ENCODE data around the gene XPO1.
"Not testable (repeated sequence)": the region's sequence is repeated elsewhere in the genome, so short reads cannot be mapped to it uniquely, and the experiment has no call there.

XPO1 gene, protein sequence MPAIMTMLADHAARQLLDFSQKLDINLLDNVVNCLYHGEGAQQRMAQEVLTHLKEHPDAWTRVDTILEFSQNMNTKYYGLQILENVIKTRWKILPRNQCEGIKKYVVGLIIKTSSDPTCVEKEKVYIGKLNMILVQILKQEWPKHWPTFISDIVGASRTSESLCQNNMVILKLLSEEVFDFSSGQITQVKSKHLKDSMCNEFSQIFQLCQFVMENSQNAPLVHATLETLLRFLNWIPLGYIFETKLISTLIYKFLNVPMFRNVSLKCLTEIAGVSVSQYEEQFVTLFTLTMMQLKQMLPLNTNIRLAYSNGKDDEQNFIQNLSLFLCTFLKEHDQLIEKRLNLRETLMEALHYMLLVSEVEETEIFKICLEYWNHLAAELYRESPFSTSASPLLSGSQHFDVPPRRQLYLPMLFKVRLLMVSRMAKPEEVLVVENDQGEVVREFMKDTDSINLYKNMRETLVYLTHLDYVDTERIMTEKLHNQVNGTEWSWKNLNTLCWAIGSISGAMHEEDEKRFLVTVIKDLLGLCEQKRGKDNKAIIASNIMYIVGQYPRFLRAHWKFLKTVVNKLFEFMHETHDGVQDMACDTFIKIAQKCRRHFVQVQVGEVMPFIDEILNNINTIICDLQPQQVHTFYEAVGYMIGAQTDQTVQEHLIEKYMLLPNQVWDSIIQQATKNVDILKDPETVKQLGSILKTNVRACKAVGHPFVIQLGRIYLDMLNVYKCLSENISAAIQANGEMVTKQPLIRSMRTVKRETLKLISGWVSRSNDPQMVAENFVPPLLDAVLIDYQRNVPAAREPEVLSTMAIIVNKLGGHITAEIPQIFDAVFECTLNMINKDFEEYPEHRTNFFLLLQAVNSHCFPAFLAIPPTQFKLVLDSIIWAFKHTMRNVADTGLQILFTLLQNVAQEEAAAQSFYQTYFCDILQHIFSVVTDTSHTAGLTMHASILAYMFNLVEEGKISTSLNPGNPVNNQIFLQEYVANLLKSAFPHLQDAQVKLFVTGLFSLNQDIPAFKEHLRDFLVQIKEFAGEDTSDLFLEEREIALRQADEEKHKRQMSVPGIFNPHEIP (N-terminal part only)

DNA sequence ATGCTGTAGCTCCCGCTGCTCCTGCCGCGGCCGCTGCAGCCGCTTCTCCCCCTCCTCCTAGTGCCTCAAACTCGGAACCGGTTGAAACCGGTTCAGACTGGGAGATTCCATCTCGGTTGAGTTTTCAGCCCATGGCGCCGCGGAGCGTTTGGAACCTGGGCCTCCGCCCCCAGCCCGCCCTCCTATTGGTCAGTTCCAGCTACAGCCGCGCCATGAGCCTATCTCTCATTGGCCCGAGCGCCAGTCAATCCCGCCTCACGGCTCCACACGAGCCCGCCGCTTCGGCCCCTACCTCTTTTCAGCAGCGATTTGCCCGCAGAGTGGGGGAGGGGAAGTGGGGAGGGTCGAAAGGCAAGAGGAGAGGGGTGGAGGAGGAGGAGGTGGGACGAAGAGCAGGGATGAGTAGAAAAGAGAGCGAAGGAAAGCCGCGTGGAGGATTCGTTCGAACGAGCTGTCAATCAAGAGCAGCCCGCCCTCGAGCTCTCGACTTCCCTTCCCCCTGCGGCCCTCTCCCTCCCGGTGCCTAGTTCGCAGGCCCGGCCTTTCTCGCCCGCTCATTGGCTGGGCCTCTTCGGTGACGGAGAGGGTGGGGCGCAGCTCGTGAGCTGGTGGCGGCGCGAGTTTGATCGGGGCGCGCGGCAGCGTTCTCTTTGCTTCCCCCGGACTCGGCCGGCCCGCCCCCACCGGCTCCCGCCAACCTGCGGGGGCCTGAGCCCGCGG, at the start of gene XPO1:
Gene XPO1 (minus strand): TSS at position 157 of the 720 bp plus-strand sequence. CDS start 4,459 bp downstream, outside the sequence.
- peak; percentile 97 for DNase-seq (ENCODE audit: low read depth, low spot score)

DNA sequence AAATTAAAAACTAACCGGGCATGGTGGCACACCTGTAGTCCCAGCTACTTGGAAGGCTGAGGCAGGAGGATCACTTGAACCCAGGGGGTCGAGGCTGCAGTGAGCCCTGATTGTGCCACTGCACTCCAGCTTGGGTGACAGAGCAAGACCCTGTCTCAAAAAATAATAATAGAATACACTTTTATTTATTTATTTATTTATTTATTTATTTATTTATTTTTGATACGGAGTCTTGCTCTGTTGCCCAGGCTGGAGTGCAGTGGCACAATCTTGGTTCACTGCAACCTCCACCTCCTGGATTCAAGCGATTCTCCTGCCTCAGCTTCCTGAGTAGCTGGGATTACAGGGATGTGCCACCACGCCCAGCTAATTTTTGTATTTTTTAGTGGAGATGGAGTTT, 48.8 kb upstream of the XPO1 start:
- DNase-seq (ENCODE audit: low read depth, low spot score): not testable (repeated sequence)

DNA sequence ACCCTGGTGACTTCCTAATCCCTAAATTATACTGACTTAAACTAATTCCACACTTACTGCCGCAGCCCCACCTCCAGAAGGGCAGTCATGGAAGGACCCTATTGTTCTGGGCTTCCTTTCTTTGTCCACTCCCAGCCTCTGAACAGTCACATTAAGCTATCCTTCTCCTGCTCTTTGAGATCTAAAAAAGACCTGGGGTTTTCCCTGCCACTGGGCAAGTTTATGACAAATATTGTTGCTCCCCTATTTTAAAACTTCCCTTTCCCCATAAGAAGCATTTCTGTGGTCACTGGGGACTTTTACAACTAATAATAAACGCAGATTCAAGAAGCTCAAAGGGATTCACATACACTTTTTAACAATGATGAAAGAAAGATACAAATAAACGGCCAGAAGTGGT, 47.2 kb upstream of the XPO1 start:
- DNase-seq (ENCODE audit: low read depth, low spot score): no peak

DNA sequence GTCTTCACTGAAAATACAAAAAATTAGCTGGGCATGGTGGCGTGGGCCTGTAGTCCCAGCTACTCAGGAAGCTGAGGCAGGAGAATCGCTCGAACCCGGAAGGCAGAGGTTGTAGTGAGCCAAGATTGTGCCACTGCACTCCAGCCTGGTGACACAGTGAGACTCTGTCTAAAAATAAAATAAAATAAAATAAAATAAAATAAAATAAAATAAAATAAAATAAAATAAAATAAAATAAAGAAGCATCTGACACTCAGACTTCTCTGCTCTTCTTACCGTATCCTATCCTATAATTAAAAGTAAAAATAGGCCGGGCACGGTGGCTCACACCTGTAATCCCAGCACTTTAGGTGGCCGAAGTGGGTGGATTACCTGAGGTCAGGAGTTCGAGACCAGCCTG, 46.2 kb upstream of the XPO1 start:
- DNase-seq (ENCODE audit: low read depth, low spot score): not testable (repeated sequence)

DNA sequence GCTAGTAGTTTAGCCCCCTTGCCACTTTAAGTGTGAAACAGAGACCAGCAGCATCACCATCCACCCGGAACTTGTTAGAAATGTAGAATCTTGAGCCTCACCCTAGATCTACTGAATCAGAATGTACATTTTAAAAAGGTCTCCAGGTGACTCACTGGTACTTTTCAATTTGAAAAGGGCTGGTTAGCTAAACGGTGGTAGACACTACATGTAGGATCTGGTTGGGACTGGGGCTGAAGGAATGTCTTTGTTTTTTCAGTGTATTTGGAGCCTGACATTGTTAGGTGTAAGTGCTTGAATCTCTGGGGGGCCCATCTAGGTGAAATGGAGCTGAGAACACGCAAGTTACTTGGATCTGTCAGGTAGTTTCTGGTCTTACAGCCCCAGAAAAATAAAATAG, 44.0 kb upstream of the XPO1 start:
- no peak for DNase-seq (ENCODE audit: low read depth, low spot score)

DNA sequence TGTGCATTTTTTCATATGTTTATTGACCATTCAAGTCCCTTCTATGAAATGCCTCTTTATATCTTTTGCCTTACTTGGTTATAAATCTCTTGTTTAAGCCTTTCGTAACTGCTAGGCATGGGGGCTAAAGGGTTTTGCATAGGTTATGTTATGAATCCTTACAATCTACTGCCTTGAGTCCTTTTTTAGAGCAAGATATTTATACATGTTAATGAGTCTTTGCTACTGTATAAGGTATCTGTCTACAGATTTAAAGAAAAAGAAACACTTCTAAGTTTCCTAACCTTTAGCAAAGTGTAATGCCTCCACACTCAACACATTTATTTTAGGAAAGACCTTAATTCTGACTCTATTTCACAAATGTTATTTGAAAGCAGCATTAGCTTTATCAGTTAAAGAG, 43.6 kb upstream of the XPO1 start:
- no peak for DNase-seq (ENCODE audit: low read depth, low spot score)

DNA sequence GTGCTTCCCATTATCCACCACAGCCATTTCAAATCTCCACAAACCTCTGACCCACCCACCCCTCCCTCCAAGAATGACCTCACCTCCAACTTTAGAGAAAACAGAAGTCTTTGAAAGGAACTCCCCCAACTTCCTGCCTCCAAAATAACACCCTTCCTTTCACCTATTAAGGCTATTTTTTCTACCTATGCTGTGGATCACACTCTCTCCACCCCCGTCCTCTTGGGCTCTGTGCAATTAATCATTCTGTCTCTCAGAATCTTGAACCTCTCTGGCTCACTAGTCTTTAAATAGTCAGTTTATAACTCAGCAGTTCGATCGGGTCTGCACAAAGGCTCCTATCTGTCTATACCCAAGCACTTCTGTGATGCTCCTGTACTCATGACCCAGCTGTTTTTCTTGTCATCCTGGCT, 37.3 kb upstream of the XPO1 start:
- no peak for DNase-seq (ENCODE audit: low read depth, low spot score)

DNA sequence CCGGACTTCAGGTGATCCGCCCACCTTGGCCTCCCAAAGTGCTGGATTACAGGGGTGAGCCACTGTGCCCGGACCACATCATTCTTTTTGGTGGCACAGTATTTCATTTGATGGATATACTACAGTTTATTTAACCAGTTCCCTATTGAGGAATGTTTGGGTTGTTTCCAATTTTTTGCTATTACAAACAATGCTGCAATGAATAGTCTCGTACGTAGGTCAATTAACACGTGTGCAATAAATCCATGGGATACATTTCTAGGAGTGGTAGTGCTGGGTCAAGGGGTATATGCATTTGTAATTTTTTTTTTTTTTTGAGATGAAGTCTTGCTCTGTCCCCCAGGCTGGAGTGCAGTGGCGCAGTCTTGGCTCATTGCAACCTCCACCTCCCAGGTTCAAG, 28.4 kb upstream of the XPO1 start:
- no peak for DNase-seq (ENCODE audit: low read depth, low spot score)

DNA sequence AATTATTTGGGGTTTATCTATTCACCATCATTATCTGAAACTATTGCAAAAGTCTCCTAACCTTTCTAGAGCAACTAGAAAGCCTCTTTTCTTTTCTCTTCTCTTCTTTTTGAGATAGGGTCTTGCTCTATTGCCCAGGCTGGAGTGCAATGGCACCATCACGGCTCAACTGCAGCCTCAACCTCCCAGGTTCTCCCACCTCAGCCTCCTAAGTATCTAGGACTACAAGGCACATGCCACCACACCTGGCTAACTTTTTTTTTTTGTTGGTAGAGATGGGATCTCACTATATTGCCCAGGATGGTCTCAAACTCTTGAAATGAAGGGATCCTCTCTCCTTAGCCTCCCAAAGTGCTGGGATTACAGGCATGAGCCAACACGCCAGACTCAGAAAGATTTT, 24.5 kb upstream of the XPO1 start:
- DNase-seq (ENCODE audit: low read depth, low spot score): no peak

DNA sequence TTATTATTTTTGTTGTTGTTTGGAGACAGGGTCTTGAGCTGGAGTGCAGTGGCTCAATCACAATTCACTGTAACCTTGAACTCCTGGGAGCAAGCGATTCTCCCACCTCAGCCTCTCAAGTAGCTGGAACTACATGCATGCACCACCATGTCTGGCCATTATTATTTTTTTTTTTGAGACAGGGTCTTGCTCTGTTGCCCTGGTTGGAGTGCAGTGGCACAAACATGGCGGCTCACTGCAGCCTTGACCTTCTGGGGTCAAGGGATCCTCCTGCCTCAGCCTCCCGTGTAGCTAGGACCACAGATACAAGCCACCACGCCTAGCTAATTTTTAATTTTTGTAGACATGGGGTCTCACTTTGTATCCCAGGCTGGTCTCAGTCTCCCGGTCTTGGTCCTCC, 20.0 kb upstream of the XPO1 start:
- no peak for DNase-seq (ENCODE audit: low read depth, low spot score)

DNA sequence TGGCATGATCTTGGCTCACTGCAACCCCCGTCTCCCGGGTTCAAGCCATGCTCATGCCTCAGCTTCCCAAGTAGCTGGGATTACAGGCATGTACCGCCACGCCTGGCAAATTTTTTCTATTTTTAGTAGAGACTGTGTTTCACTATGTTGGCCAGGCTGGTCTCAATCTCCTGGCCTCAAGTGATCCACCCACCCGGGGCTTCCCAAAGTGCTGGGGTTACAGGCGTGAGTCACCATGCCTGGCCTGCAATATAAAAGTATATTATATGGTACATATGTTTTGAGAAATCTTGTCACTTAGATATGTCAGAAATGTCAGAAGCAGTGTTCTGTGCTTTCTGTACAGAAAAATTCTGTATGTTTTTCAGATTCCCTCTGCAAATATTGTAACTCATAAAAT, 19.2 kb upstream of the XPO1 start:
- no peak for DNase-seq (ENCODE audit: low read depth, low spot score)

DNA sequence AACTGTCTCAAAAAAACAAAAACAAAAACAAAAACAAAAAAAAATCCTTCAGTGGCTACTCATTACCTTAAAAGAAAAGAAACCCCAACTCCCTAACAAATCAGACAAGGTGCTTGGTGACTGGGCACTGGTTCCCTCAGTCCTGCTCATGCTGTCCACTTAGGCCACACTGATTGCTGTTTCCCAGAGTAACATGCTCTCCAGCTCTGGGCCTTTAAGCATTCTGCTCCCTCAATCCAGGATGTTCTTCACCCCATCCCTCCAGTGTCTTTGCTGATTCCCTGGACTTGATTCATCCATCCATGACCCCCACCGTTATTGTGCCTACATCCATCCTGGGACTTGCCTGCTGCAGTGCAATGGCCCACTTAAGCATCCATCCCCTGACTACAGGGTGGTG, 16.4 kb upstream of the XPO1 start:
- no peak for DNase-seq (ENCODE audit: low read depth, low spot score)

DNA sequence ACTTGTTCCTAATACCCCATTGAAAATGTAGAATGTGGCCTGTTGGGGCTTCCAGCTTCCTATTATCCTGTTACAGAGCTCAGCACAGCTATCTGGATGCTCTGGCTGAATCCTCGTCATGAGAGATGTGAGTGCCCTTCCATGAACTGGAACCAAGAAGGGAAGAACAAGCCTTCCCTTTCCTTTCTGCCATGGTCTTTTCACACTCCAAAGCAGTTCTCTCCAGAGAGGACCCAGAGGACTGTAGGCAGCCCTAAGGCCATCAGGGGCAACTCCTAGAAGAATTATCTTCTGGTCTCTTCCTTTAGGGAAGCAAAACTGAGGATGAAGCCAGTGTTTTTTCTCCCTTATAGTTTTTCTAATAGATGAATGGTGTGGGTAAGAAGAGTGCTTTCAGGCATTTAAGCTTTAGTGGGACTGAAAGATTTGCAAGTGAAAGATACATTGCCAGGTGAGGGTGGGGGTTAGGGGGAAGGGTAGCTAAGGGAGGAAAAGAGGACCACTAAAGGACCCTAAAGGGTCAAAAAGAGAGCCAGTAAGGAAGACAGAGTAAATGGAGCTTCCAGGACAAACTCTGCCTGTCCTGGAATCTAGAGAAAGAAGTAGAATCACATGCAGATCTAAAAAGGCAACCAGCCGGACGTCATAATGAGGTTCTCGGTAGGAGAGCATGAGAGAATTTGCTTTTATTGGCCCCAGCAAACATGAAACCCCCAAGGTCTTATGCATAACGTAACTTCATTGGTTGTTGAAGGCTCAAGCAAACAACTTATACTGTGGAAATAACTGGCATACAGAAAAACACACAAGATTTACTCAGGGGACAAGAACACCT, 12.4 kb upstream of the XPO1 start:
- DNase-seq (ENCODE audit: low read depth, low spot score): no peak

DNA sequence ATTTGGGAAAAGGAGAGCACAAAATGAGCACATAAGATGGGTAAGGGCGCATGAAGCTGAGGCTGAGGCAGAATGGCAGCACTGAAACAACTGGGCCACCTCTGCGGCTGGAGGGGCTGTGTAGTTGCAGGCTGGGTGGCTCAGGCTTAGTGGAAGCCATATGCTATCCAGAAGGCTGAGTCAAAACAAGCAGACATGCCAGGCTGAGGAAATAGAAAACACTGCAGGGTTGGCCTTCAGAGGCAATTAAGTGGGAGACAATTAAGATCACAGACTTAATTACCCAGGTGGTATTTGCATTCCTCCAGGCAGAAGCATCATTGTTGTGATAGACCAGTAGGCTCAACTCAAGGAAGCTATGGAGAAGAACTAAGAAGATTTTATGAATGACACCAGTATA, 11.4 kb upstream of the XPO1 start:
- no peak for DNase-seq (ENCODE audit: low read depth, low spot score)

DNA sequence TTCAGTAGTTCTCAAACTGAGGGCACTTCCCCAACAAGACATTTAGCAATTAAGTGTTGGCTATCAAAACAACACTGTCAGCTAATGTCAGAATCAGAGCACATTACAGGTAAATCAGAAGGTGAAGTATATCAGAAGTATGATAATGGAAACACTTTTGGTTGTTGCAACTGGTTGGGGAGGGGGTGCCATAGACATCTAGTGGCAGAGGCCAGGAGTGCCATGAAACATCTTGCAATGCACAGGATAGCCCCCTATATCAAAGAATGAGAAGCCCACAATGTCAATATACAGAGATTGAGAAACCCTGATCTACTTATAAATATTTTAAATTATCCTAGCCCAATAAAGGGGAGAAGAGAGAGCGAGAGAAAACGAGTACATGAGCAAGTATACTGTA, 4.9 kb upstream of the XPO1 start:
- no peak for DNase-seq (ENCODE audit: low read depth, low spot score)

DNA sequence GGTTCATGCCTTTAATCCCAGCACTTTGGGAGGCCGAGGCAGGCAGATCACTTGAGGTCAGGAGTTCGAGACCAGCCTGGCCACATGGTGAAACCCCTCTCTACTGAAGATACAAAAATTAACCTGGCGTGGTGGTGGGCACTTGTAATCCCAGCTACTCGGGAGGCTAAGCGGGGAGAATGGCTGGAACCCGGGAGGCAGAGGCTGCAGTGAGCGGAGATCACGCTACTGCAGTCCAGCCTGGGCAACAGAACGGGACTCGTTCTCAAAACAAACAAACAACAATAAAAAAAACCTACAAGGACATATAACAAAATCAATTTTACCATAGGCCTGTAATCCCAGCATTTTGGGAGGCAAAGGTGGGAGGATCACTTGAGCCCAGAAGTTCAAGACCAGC, 2.0 kb upstream of the XPO1 start:
- not testable (repeated sequence) for DNase-seq (ENCODE audit: low read depth, low spot score)

DNA sequence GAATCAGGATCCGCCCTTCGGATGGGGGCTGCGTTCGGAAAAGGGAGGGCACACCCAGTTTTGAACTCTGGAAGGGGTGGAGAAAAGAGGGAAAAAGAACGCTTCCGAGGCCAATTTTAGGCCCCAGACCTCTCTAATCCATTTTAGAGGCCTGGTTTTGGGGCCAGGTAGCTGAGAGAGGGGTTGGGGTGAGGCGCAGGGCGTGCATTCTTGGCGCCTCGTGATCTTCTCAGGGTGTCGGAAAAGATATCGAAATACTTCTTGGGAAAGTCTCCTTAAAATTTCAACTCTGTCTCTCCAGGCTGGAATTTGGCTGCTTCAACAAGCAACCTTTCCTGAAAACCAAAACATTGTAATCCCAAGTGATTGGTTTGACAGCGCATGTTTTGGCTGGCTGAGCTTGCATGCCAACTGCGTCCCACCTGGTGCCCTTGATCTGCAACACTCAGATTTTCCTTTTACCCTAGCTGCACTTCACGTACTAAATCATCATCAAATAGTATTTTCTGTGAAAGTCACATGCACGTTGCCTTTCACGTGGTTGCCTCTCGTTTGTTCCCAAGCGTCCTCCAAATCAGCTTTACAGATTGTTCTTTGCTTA, 864 bp upstream of the XPO1 start:
- DNase-seq (ENCODE audit: low read depth, low spot score): peak; percentile 16

DNA sequence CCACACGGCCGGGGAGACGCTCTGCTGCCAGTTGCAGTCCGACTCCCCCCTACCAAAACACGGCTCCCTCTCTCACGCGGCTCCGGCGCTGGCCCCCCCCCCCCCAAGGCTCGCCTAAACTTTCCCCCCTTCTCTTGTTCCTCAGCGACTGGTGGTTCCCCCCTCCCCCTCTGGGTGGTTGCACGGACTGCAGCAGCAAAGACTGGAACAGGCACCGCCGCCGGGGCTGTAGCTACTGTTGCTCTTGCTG, 281 bp downstream of the XPO1 start:
- no peak for DNase-seq (ENCODE audit: low read depth, low spot score)

DNA sequence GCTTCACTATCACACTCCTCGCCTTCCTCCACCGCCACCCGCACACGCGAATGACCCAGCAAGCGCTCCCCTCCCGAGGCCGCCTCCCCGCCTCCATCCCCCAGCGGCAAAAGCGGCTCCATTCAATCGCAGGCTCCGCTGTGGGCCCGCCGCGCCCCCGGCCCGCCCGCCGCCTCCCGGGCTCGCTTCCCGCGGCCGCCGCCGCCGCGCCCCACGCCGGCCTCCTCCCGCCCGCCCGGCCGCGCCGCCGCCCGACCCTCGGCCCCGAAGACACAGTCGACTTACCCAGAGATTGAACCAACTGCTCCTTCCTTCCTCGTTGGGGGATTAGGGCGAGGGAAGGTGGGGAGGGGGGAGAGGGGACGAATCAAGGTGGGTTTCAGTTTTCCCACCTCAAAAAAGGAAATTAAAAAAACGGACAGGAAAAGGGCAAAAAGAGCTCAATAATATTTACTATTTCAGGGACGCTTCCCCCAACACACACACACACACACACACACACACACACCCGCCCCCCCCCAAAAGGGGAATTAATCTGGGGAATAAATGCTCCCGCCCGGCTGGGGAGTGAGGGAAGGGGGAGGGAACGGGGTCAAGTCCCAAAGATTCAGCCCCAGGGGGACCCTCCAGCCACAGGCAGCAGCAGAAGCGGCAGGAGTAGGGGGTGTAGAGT, 743 bp downstream of the XPO1 start:
- DNase-seq (ENCODE audit: low read depth, low spot score): no peak

DNA sequence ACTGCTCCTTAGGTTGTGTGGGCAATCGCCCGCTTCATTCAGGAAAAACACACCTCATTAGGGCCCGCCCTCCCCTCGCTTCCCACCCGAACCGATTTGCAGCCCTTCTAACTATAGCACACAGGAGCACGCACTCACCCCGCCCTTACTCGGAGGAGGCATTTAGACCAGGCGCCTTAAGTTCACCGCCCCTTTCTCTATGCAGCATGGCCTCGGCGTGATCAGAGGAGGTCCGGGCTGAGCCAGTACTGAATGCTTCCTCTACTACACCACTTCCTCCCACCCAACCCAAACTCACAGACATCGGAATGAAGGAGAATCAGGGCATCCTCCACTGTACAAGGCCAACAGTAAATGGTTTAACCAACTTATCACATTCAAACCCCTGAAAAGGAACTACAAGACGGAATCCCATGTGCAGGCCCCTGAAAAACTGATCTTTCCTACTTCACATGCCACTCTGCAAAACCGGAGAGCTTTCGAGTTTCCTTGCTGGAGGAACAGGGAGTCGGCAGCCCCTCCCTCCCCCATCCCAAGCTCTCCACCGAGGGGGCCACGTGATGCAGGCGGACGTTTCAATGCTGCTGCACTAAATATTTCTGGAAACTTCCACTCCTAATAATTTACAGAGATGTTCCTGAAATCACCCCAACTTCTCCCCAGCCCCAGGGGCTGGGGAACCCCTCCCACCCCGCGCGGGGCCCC, 1.4 kb downstream of the XPO1 start:
- peak; percentile 79 for DNase-seq (ENCODE audit: low read depth, low spot score)
